B cell (primary cell): ENCODE data around the gene SRGAP1. TPM values are rescaled to one million over a fixed set of nuclear protein-coding genes. Genes with fewer than 3 reads are reported as not detected.

Source experiments
- ATAC-seq: fragments of 200-7000 bp; cut with Tn5 transposase; one replicate; pipeline ENCODE4 v1.10.0; 2021; ENCODE audit warnings: low read depth, mild to moderate bottlenecking, moderate number of reproducible peaks, moderate library complexity
- CTCF ChIA-PET: fragments of 350-600 bp; sonication (Branson Sonifier 250); formaldehyde crosslinking; loops from one replicate; lab custom pipeline; 2021; ENCODE audit warnings: antibody characterized with exemption, inconsistent platforms; lab: Charles Lee
- POLR2A ChIA-PET: fragments of 350-600 bp; sonication (Branson Sonifier 250); formaldehyde crosslinking; loops from one replicate; lab custom pipeline; 2021; ENCODE audit warnings: antibody characterized with exemption; lab: Charles Lee
- DNase-seq: peaks from one replicate; pipeline ENCODE4 v3.0.0; 2013
- H2AFZ ChIP-seq: 2 replicates; pipeline ENCODE4 v1.6.1; 2012; ENCODE audit warnings: mild to moderate bottlenecking, low read depth, low read length; ENCODE audit not compliant: insufficient read depth, poor library complexity, severe bottlenecking
- H3K27ac ChIP-seq, 2 donors: 1 replicate in 1 of 2; 2 replicates in 1 of 2; pipeline ENCODE4 v1.5.1; 2012 to 2013; ENCODE audit warnings: low read length in 2 of 2, mild to moderate bottlenecking in 2 of 2, moderate library complexity in 1 of 2
- H3K27me3 ChIP-seq, 4 experiments: fragments of 200-600 bp in 1 of 4; sonication (generic) in 1 of 4; replicated peaks in 1 of 4; 1 replicate in 2 of 4; 2 replicates in 2 of 4; pipeline versions ENCODE4 v1.6.1 to v1.7.0; 2013 to 2016; ENCODE audit warnings: low read length in 3 of 4, mild to moderate bottlenecking in 2 of 4, mixed read lengths in 1 of 4, moderate library complexity in 1 of 4; ENCODE audit not compliant: insufficient read depth in 4 of 4, control insufficient read depth in 3 of 4; ENCODE audit errors: control extremely low read depth in 1 of 4
- H3K36me3 ChIP-seq, 2 experiments: replicated peaks in 1 of 2; 1 replicate in 1 of 2; 2 replicates in 1 of 2; pipeline versions ENCODE4 v1.6.1 to v1.7.1; 2013; ENCODE audit warnings: low read length in 1 of 2; ENCODE audit not compliant: insufficient read depth in 2 of 2, control insufficient read depth in 1 of 2; ENCODE audit errors: control extremely low read depth in 1 of 2, extremely low read depth in 1 of 2
- H3K4me1 ChIP-seq, 2 donors: fragments of 200-600 bp in 1 of 2; sonication (generic) in 1 of 2; 1 replicate in 1 of 2; 2 replicates in 1 of 2; pipeline versions ENCODE4 v1.5.1 to v1.6.1; 2013 to 2017; ENCODE audit warnings: low read length in 2 of 2; ENCODE audit not compliant: control insufficient read depth in 2 of 2, insufficient read depth in 2 of 2
- H3K4me2 ChIP-seq: replicated peaks from 2 replicates; pipeline ENCODE3; 2012; ENCODE audit warnings: mild to moderate bottlenecking, low read depth, low read length; ENCODE audit not compliant: poor library complexity, severe bottlenecking
- H3K4me3 ChIP-seq, 5 experiments: fragments of 200-600 bp in 1 of 5; sonication (generic) in 1 of 5; 1 replicate in 3 of 5; 2 replicates in 2 of 5; pipeline versions ENCODE4 v1.5.1 to v1.7.0; 2011 to 2016; ENCODE audit warnings: low read length in 4 of 5, mild to moderate bottlenecking in 4 of 5, low read depth in 2 of 5, control low read depth in 1 of 5, moderate library complexity in 1 of 5; ENCODE audit not compliant: insufficient read depth in 1 of 5; ENCODE audit errors: control extremely low read depth in 1 of 5, extremely low read depth in 1 of 5
- H3K79me2 ChIP-seq: fragments of 200-600 bp; sonication (generic); one replicate; pipeline ENCODE4 v1.6.0; 2016; ENCODE audit warnings: low read length; ENCODE audit not compliant: control insufficient read depth, insufficient read depth
- H3K9ac ChIP-seq: fragments of 200-600 bp; sonication (generic); 2 replicates; pipeline ENCODE4 v1.6.1; 2017; ENCODE audit warnings: mild to moderate bottlenecking, low read length, moderate library complexity
- H3K9me3 ChIP-seq, 3 donors: one replicate each; pipeline versions ENCODE4 v1.6.1 to v1.7.1; 2013; ENCODE audit warnings: low read length in 2 of 3; ENCODE audit not compliant: control insufficient read depth in 2 of 3, insufficient read depth in 1 of 3; ENCODE audit errors: control extremely low read depth in 1 of 3
- H4K20me1 ChIP-seq: 2 replicates; pipeline ENCODE4 v1.6.0; 2012; ENCODE audit warnings: mild to moderate bottlenecking, low read length; ENCODE audit not compliant: insufficient read depth, control insufficient read depth, poor library complexity, severe bottlenecking
- H3K27ac Mint-ChIP-seq: one replicate; pipeline ENCODE4 v1.8.0; 2021; ENCODE audit warnings: mixed read lengths
- H3K27me3 Mint-ChIP-seq: one replicate; pipeline ENCODE4 v1.8.0; 2021; ENCODE audit warnings: mixed read lengths
- H3K4me1 Mint-ChIP-seq: one replicate; pipeline ENCODE4 v1.8.0; 2021; ENCODE audit warnings: mixed read lengths
- H3K4me3 Mint-ChIP-seq: one replicate; pipeline ENCODE4 v1.8.0; 2021; ENCODE audit warnings: mixed read lengths
- H3K9me3 Mint-ChIP-seq: one replicate; pipeline ENCODE4 v1.8.0; 2022; ENCODE audit warnings: mixed read lengths; ENCODE audit not compliant: insufficient read depth
- CTCF ChIP-seq: fragments of 200-600 bp; IDR thresholded peaks from one replicate; pipeline ENCODE4 v1.8.0; 2022; ENCODE audit warnings: antibody characterized with exemption, mild to moderate bottlenecking
- EZH2 ChIP-seq: IDR thresholded peaks from 2 replicates; pipeline ENCODE4 v1.6.1; 2012; ENCODE audit warnings: borderline replicate concordance, low read depth, mild to moderate bottlenecking, moderate library complexity, low read length; ENCODE audit not compliant: insufficient read depth, poor library complexity, severe bottlenecking
- WGBS: methylation state at CpG from one replicate; pipeline ENCODE4 v1.1.5; 2013; ENCODE audit warnings: missing lambda C conversion rate; ENCODE audit not compliant: insufficient coverage; 5-methylcytosine and 5-hydroxymethylcytosine counted together
- intact Hi-C: fragments of 100-400 bp; cut with micrococcal nuclease; formaldehyde crosslinking; loops from one replicate; pipeline ENCODE4 v1.10.0; 2022
- polyA plus RNA-seq: library from polyadenylated mRNA; depleted of rRNA; stranded (reverse); fragments of >200 nt; gene quantifications from 2 replicates; pipeline ENCODE4 v1.2.3, GENCODE V29; 2012
- total RNA-seq, 2 donors: library from RNA; stranded (reverse); fragments of 120-200 nt in 1 of 2; gene quantifications; 1 replicate in 1 of 2; 2 replicates in 1 of 2; pipeline versions ENCODE4 v1.2.3 to v1.2.4, GENCODE V29; 2013 to 2022

The SRGAP1 gene
- total and polyA plus RNA-seq, 2 donors (not counting 1 experiment from before 2014, with no cell fraction given), result under 0.01 to 0.22 TPM

- no peak for DNase-seq
- H3K27me3 ChIP-seq, result no peaks in the 10 kb centered on the region
- no peak overlapping the region for H3K4me3 Mint-ChIP-seq
- H3K9ac ChIP-seq, result no peak overlapping the region
- no peaks in the 10 kb centered on the region for H3K36me3 ChIP-seq
- TF ChIP-seq EZH2 (no peak), CTCF (no peak)
- H3K9me3 Mint-ChIP-seq, result no peaks in the 10 kb centered on the region
- no peaks in the 10 kb centered on the region for H3K9me3 ChIP-seq
- no peaks in the 10 kb centered on the region for H4K20me1 ChIP-seq
- no peak overlapping the region for H3K4me3 ChIP-seq
- ATAC-seq, result no peak
- H3K4me2 ChIP-seq, result no peak overlapping the region
- no peaks in the 10 kb centered on the region for H3K4me1 Mint-ChIP-seq
- H2AFZ ChIP-seq, result no peak overlapping the region
- CTCF ChIA-PET, result no interaction called here
- intact Hi-C loops, result no loop called here
- no peak overlapping the region for H3K27ac Mint-ChIP-seq
- H3K4me1 ChIP-seq, result no peaks in the 10 kb centered on the region
- POLR2A ChIA-PET, result no interaction called here
- 100% methylated on average over 2 of the region's 6 CpGs for WGBS
- H3K27me3 Mint-ChIP-seq, result peaks cover 3% of the 10 kb centered on the region
- H3K27ac ChIP-seq, result no peak overlapping the region
- H3K79me2 ChIP-seq, result no peaks in the 10 kb centered on the region
These were observed 36.3 kb downstream of the SRGAP1 start for GRCh38 chr12:63880742-63881263.

DNA sequence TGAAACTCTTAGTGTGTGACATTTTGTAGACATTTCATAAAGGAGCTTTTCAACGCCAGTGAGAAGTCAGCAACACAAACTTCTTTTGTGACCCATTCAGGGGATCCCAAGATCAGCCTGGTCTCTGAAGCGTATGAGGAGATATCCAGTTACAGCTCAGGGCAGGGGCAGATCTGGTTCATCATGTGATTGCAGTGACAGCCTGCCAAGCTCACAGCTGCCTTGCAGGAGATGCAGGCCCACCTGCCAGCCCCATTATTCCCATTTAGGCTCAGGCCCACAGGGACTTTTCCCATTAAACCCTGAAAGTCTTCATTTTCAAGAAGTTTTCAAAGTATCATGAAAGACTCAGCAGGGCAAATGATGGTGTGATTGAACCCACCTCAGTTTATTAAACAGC, 38.3 kb downstream of the SRGAP1 start:
- CTCF ChIA-PET, result no interaction called here
- peaks cover 7% of the 10 kb centered on the region for H3K27me3 Mint-ChIP-seq
- no peak overlapping the region for H3K9ac ChIP-seq
- POLR2A ChIA-PET, result no interaction called here
- no peak overlapping the region for H2AFZ ChIP-seq
- DNase-seq, result no peak
- H3K36me3 ChIP-seq, result no peaks in the 10 kb centered on the region
- no peaks in the 10 kb centered on the region for H3K4me1 ChIP-seq
- no peaks in the 10 kb centered on the region for H3K9me3 Mint-ChIP-seq
- no peak overlapping the region for H3K27ac ChIP-seq
- no peaks in the 10 kb centered on the region for H3K4me1 Mint-ChIP-seq
- TF ChIP-seq EZH2 (no peak), CTCF (no peak)
- H3K4me3 ChIP-seq, result no peak overlapping the region
- no peak overlapping the region for H3K4me2 ChIP-seq
- intact Hi-C loops, result no loop called here
- no peaks in the 10 kb centered on the region for H3K9me3 ChIP-seq
- ATAC-seq, result no peak
- no peaks in the 10 kb centered on the region for H3K27me3 ChIP-seq
- 94% methylated on average over 2 of the region's 2 CpGs for whole genome bisulfite sequencing
- H3K79me2 ChIP-seq, result no peaks in the 10 kb centered on the region
- H3K4me3 Mint-ChIP-seq, result no peak overlapping the region
- H3K27ac Mint-ChIP-seq, result no peak overlapping the region
- H4K20me1 ChIP-seq, result no peaks in the 10 kb centered on the region
